ENCODE data around the gene NDRG2.

DNA sequence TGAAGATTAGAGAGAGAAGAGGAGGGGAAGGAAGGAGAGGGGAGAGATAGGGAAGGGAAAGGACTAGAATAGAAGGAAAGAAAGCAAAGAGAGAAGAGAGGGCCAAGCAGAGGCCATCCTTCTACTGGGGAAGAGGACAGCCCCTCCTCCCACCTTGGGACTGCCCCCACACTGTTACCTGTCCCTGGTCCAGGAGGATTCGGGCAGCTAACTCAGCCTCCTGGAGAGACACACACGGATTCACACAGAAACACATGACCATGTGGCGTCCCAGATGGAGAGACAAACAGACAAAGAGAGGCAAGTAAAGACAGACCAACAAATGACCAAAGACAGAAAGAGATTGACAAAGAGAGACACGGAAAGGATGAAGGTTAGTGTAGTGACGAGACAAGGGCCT, 2.2 kb downstream of the NDRG2 start:
- TF ChIP-seq, protein P1, sequence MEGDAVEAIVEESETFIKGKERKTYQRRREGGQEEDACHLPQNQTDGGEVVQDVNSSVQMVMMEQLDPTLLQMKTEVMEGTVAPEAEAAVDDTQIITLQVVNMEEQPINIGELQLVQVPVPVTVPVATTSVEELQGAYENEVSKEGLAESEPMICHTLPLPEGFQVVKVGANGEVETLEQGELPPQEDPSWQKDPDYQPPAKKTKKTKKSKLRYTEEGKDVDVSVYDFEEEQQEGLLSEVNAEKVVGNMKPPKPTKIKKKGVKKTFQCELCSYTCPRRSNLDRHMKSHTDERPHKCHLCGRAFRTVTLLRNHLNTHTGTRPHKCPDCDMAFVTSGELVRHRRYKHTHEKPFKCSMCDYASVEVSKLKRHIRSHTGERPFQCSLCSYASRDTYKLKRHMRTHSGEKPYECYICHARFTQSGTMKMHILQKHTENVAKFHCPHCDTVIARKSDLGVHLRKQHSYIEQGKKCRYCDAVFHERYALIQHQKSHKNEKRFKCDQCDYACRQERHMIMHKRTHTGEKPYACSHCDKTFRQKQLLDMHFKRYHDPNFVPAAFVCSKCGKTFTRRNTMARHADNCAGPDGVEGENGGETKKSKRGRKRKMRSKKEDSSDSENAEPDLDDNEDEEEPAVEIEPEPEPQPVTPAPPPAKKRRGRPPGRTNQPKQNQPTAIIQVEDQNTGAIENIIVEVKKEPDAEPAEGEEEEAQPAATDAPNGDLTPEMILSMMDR (IDR thresholded peaks at IDR 0.05) = no peak
- TF ChIP-seq POLR2A (IDR thresholded peaks at IDR 0.05) = no peak
